ENCODE data around the gene KLF5.

- no peak for TF ChIP-seq CTCF (conservative IDR thresholded peaks at IDR 0.05; ENCODE audit: low read depth, low read length)
- TF ChIP-seq EZH2 (IDR thresholded peaks at IDR 0.05; ENCODE audit: borderline replicate concordance, low read depth, low read length, poor library complexity, severe bottlenecking), result no peak
These were observed 20.6 kb downstream of the KLF5 start for GRCh38 chr13:73079359-73079758.
